ENCODE measurements around the gene SKAP1.
"Not testable (repeated sequence)": the region's sequence is repeated elsewhere in the genome, so short reads cannot be mapped to it uniquely, and the experiment has no call there.

Gene SKAP1

GRCh38 chr17:48410821-48411220 is 19.2 kb downstream of the SKAP1 start:
- not testable (repeated sequence) for DNase-seq

GRCh38 chr17:48409607-48410006 is 20.4 kb downstream of the SKAP1 start:
- no peak for DNase-seq

- DNase-seq = no peak
Measured at GRCh38 chr17:48406936-48407567, 23.0 kb downstream of the SKAP1 start.

GRCh38 chr17:48394821-48395220 is 35.2 kb downstream of the SKAP1 start:
- DNase-seq = no peak

- DNase-seq = no peak
Measured at GRCh38 chr17:48393283-48393682, 36.7 kb downstream of the SKAP1 start.

GRCh38 chr17:48392857-48393256 is 37.2 kb downstream of the SKAP1 start:
- DNase-seq = no peak

- DNase-seq = no peak
Measured at GRCh38 chr17:48391444-48391843, 38.6 kb downstream of the SKAP1 start.

GRCh38 chr17:48389903-48390302 is 40.1 kb downstream of the SKAP1 start:
- DNase-seq = no peak

- no peak for DNase-seq
Measured at GRCh38 chr17:48388955-48389743, 40.9 kb downstream of the SKAP1 start.

GRCh38 chr17:48386826-48387225 is 43.2 kb downstream of the SKAP1 start:
- DNase-seq = no peak

GRCh38 chr17:48385319-48385718 is 44.7 kb downstream of the SKAP1 start:
- no peak for DNase-seq

GRCh38 chr17:48384164-48384563 is 45.9 kb downstream of the SKAP1 start:
- no peak for DNase-seq

- DNase-seq = no peak
Measured at GRCh38 chr17:48382989-48383388, 47.0 kb downstream of the SKAP1 start.

GRCh38 chr17:48378708-48379392 is 51.2 kb downstream of the SKAP1 start:
- DNase-seq = no peak

- no peak for DNase-seq
Measured at GRCh38 chr17:48378238-48378637, 51.8 kb downstream of the SKAP1 start.

GRCh38 chr17:48376682-48377325 is 53.2 kb downstream of the SKAP1 start:
- DNase-seq = no peak

- no peak for DNase-seq
Measured at GRCh38 chr17:48375356-48375755, 54.7 kb downstream of the SKAP1 start.

- DNase-seq = peak; percentile 6 to 13
Measured at GRCh38 chr17:48374650-48375230, 55.3 kb downstream of the SKAP1 start.

GRCh38 chr17:48373883-48374282 is 56.1 kb downstream of the SKAP1 start:
- no peak for DNase-seq

GRCh38 chr17:48373130-48373830 is 56.7 kb downstream of the SKAP1 start:
- no peak for DNase-seq

- DNase-seq = not testable (repeated sequence)
Measured at GRCh38 chr17:48368967-48369366, 61.0 kb downstream of the SKAP1 start.

- DNase-seq = no peak
Measured at GRCh38 chr17:48368352-48368908, 61.6 kb downstream of the SKAP1 start.

Measured in activated CD4-positive, alpha-beta T cell treated with anti-CD3 and anti-CD28 coated beads, Interleukin-2, amount 50 U/mL, for 4 hours (primary cell).